ENCODE results near the gene VEPH1.

DNA sequence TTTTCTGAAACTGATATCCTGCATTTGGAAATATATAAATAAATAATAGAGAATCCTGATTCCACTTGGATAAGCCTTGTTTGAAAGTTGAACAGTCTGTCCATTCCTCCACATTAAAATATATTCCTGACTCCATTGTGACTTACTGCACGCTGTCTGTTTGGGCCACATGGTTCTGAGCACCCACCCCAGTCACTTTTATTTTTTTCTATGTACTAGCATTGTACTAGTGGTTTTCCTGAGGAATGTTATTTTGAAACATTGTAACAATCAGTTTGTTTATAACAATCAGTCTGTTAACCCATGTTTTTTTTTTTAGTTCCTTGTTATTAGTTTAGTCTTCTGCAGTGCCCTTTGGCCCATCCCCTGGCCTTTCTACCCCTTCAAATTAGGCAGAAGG lies 255.8 kb downstream of the VEPH1 start:
- TF ChIP-seq, protein P1, sequence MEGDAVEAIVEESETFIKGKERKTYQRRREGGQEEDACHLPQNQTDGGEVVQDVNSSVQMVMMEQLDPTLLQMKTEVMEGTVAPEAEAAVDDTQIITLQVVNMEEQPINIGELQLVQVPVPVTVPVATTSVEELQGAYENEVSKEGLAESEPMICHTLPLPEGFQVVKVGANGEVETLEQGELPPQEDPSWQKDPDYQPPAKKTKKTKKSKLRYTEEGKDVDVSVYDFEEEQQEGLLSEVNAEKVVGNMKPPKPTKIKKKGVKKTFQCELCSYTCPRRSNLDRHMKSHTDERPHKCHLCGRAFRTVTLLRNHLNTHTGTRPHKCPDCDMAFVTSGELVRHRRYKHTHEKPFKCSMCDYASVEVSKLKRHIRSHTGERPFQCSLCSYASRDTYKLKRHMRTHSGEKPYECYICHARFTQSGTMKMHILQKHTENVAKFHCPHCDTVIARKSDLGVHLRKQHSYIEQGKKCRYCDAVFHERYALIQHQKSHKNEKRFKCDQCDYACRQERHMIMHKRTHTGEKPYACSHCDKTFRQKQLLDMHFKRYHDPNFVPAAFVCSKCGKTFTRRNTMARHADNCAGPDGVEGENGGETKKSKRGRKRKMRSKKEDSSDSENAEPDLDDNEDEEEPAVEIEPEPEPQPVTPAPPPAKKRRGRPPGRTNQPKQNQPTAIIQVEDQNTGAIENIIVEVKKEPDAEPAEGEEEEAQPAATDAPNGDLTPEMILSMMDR (IDR thresholded peaks at IDR 0.05), result no peak
- TF ChIP-seq POLR2A (IDR thresholded peaks at IDR 0.05), result no peak

Data from body of pancreas (tissue), 4 donors.